Measurements from ENCODE around the gene CA14. TPM values are rescaled to one million over a fixed set of nuclear protein-coding genes. Genes with fewer than 3 reads are reported as not detected.

CA14 gene
- total RNA-seq, 2 donors from 2014 or later, result not detected

- Mint-ChIP-seq H3K4me1 (ENCODE audit: low read depth) (no peaks in the 10 kb centered on the region), H3K27ac (no peak overlapping the region), H3K36me3 (ENCODE audit: insufficient read depth in 2 of 2) (no peaks in the 10 kb centered on the region), H3K4me3 (no peak overlapping the region), H3K27me3 (ENCODE audit: low read depth) (peaks cover 7% of the 10 kb centered on the region), H3K9me3 (no peaks in the 10 kb centered on the region)
- DNase-seq (no peak), ATAC-seq (replicated peaks in 1 of 2) (no peak)
Observed at GRCh38 chr1:150249936-150250335, 7.6 kb upstream of the CA14 start.

DNA sequence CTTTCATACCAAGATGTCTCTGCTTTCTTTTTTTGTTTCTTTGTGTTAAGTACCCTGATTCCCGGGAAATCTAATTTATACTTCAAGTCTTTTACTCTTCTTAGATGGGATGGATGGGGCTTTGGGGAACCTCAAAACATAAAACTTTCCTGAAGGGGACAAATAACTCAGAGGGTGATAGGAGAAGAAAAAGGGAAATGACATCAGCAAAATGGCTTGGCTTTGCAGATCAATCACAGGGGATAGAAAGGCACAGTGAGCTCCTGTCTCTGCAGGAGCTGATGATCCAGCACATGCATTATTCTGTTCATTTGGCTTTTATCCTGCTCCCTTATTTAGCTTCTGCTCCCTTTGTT is 1.4 kb upstream of the CA14 start:
- H3K4me3 Mint-ChIP-seq, result peak overlapping the region; percentile 78
- no peaks in the 10 kb centered on the region for H3K9me3 Mint-ChIP-seq
- H3K27me3 Mint-ChIP-seq (ENCODE audit: low read depth), result peaks cover 51% of the 10 kb centered on the region
- peaks cover 19% of the 10 kb centered on the region for H3K4me1 Mint-ChIP-seq (ENCODE audit: low read depth)
- no peaks in the 10 kb centered on the region for H3K36me3 Mint-ChIP-seq (ENCODE audit: insufficient read depth in 2 of 2)
- DNase-seq (no peak), ATAC-seq (replicated peaks in 1 of 2) (no peak)
- H3K27ac Mint-ChIP-seq, result peak overlapping the region; percentile 14

DNA sequence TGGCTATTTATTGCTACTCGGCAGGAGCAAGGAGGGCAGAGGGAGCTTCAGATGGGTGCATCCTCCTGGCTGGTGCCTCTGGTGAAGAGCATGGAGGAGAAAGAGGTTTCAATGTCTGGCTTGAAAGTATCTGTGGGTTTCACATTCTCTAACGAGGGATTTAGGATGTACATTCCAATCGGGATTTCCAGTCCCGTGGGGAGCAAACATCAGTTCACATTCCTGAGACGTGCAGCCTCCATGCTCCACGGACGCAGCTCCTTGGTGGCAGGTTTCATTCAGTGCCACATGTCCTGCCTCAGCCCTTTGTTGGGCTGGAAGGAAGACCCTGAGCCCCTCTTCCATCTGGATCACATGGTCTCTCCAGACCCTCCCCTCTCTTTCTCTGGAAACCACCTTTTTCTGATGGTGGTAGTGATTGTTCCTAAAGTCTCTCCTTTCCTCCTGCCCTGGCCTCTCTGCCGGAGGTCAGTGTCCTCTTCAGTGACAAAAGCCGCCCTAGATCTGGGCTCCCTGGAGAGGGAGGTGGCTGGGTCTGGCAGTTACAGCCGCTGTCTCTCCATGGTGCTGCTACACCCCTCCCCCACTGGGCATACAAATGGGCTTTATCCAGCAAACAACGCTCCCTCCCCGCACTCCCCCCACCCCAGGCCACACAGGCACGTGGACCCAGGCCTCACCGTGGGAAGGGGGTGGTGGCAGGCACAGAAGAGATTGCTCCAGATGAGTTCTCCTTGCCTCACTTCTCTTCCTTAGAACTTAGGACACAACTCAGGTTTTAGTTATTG is 826 bp upstream of the CA14 start:
- no peaks in the 10 kb centered on the region for H3K9me3 Mint-ChIP-seq
- peak overlapping the region; percentile 78 for H3K4me3 Mint-ChIP-seq
- ATAC-seq (replicated peaks in 1 of 2), result no peak
- H3K27ac Mint-ChIP-seq, result no peak overlapping the region
- DNase-seq, result no peak
- H3K27me3 Mint-ChIP-seq (ENCODE audit: low read depth), result peaks cover 51% of the 10 kb centered on the region
- H3K4me1 Mint-ChIP-seq (ENCODE audit: low read depth), result peaks cover 19% of the 10 kb centered on the region
- H3K36me3 Mint-ChIP-seq (ENCODE audit: insufficient read depth in 2 of 2), result no peaks in the 10 kb centered on the region

DNA sequence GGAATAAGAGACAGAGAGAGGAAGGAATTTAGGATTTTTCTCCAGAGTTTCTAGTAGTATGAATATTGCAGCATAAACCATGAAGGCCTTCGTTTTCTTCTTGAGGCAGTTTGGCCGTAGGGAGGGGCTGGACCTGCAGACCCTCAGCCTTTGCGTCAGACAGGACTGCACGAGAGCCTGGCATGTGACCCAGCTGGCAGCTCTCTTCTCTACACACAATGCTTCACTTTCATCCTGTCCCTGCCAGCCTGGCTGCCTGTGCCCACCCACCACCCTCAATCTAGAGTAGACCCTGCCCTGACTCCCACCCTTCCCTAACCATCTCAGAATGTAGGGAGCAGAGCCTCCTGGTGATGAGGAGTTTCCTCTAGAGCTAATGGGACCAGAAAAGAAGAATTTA is 1.6 kb downstream of the CA14 start:
- Mint-ChIP-seq H3K36me3 (ENCODE audit: insufficient read depth in 2 of 2) (no peaks in the 10 kb centered on the region), H3K4me3 (no peak overlapping the region), H3K27ac (no peak overlapping the region), H3K27me3 (ENCODE audit: low read depth) (peaks cover 45% of the 10 kb centered on the region), H3K4me1 (ENCODE audit: low read depth) (peaks cover 19% of the 10 kb centered on the region), H3K9me3 (no peaks in the 10 kb centered on the region)
- no peak for ATAC-seq (replicated peaks in 1 of 2)
- no peak for DNase-seq

GRCh38 chr1:150259758-150260669 is 2.4 kb downstream of the CA14 start:
- ATAC-seq (replicated peaks in 1 of 2), result no peak
- no peak for DNase-seq
- Mint-ChIP-seq H3K9me3 (no peaks in the 10 kb centered on the region), H3K27ac (no peak overlapping the region), H3K4me3 (no peak overlapping the region), H3K4me1 (ENCODE audit: low read depth) (peaks cover 19% of the 10 kb centered on the region), H3K36me3 (ENCODE audit: insufficient read depth in 2 of 2) (peaks cover 0 to 2% of the 10 kb centered on the region in 2 donors), H3K27me3 (ENCODE audit: low read depth) (peaks cover 44% of the 10 kb centered on the region)

DNA sequence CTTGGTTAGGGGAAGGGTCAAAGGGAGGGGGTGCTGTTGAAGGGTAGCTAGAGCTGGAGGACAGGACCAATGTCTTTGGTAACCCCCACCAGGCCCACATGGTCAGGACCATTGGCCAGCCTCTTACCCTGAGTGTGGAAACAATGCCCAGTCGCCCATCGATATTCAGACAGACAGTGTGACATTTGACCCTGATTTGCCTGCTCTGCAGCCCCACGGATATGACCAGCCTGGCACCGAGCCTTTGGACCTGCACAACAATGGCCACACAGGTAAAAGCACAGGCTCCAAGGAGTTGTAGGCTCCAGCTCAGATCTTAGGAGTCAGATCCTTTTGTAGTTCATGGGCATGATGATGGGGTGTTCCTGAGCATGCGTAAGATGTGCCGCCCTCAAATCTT is 3.8 kb downstream of the CA14 start:
- H3K9me3 Mint-ChIP-seq, result no peaks in the 10 kb centered on the region
- H3K4me1 Mint-ChIP-seq (ENCODE audit: low read depth), result peaks cover 7% of the 10 kb centered on the region
- peaks cover 31% of the 10 kb centered on the region for H3K27me3 Mint-ChIP-seq (ENCODE audit: low read depth)
- ATAC-seq (replicated peaks in 1 of 2) (no peak), DNase-seq (no peak)
- H3K27ac Mint-ChIP-seq, result no peak overlapping the region
- peaks cover 0 to 9% of the 10 kb centered on the region in 2 donors for H3K36me3 Mint-ChIP-seq (ENCODE audit: insufficient read depth in 2 of 2)
- no peak overlapping the region for H3K4me3 Mint-ChIP-seq

GRCh38 chr1:150262388-150263320 is 5.1 kb downstream of the CA14 start:
- Mint-ChIP-seq H3K9me3 (no peaks in the 10 kb centered on the region), H3K4me1 (ENCODE audit: low read depth) (peaks cover 11% of the 10 kb centered on the region), H3K36me3 (ENCODE audit: insufficient read depth in 2 of 2) (peaks cover 2 to 12% of the 10 kb centered on the region in 2 donors), H3K4me3 (no peak overlapping the region), H3K27ac (no peak overlapping the region), H3K27me3 (ENCODE audit: low read depth) (peaks cover 18% of the 10 kb centered on the region)
- DNase-seq (no peak), ATAC-seq (replicated peaks in 1 of 2) (no peak)

GRCh38 chr1:150263549-150263948 is 6.0 kb downstream of the CA14 start:
- DNase-seq (no peak), ATAC-seq (replicated peaks in 1 of 2) (no peak)
- H3K27ac Mint-ChIP-seq, result no peak overlapping the region
- H3K4me1 Mint-ChIP-seq (ENCODE audit: low read depth), result peaks cover 16% of the 10 kb centered on the region
- no peaks in the 10 kb centered on the region for H3K9me3 Mint-ChIP-seq
- H3K27me3 Mint-ChIP-seq (ENCODE audit: low read depth), result peaks cover 9% of the 10 kb centered on the region
- no peak overlapping the region for H3K4me3 Mint-ChIP-seq
- peaks cover 5 to 15% of the 10 kb centered on the region in 2 donors for H3K36me3 Mint-ChIP-seq (ENCODE audit: insufficient read depth in 2 of 2)

GRCh38 chr1:150267896-150268295 is 10.3 kb downstream of the CA14 start:
- Mint-ChIP-seq H3K4me3 (peak overlapping the region; percentile 98 to 99), H3K27ac (peak overlapping the region; percentile 94), H3K4me1 (ENCODE audit: low read depth) (peaks cover 30% of the 10 kb centered on the region), H3K9me3 (no peaks in the 10 kb centered on the region), H3K36me3 (ENCODE audit: insufficient read depth in 2 of 2) (peaks cover 5 to 15% of the 10 kb centered on the region in 2 donors), H3K27me3 (ENCODE audit: low read depth) (no peaks in the 10 kb centered on the region)
- no peak for ATAC-seq (replicated peaks in 1 of 2)
- no peak for DNase-seq

- H3K27ac Mint-ChIP-seq, result peak overlapping the region; percentile 94
- peaks cover 5 to 15% of the 10 kb centered on the region in 2 donors for H3K36me3 Mint-ChIP-seq (ENCODE audit: insufficient read depth in 2 of 2)
- no peaks in the 10 kb centered on the region for H3K27me3 Mint-ChIP-seq (ENCODE audit: low read depth)
- peaks cover 30% of the 10 kb centered on the region for H3K4me1 Mint-ChIP-seq (ENCODE audit: low read depth)
- no peaks in the 10 kb centered on the region for H3K9me3 Mint-ChIP-seq
- DNase-seq (peak; percentile 42 to 45), ATAC-seq (replicated peaks in 1 of 2) (peak; percentile 48 to 53)
- peak overlapping the region; percentile 98 to 99 for H3K4me3 Mint-ChIP-seq
Observed at GRCh38 chr1:150268340-150268704, 10.7 kb downstream of the CA14 start.

- H3K27ac Mint-ChIP-seq, result peak within 1 kb of the TSS; percentile 94
- peaks cover 30% of the 10 kb centered on the region for H3K4me1 Mint-ChIP-seq (ENCODE audit: low read depth)
- peak; percentile 93 to 96 for DNase-seq
- no peaks in the 10 kb centered on the region for H3K9me3 Mint-ChIP-seq
- no peaks in the 10 kb centered on the region for H3K27me3 Mint-ChIP-seq (ENCODE audit: low read depth)
- peak; percentile 98 for ATAC-seq (replicated peaks in 1 of 2)
- peaks cover 5 to 15% of the 10 kb centered on the region in 2 donors for H3K36me3 Mint-ChIP-seq (ENCODE audit: insufficient read depth in 2 of 2)
- H3K4me3 Mint-ChIP-seq, result peak within 1 kb of the TSS; percentile 98 to 99
Observed at GRCh38 chr1:150268705-150269403, 11.3 kb downstream of the CA14 start, which contains the start of gene APH1A. Gene APH1A, minus strand, starts transcription at chr1:150269016. Its CDS starts 206 bp downstream, at chr1:150268810.

GRCh38 chr1:150269451-150269850 is 11.9 kb downstream of the CA14 start:
- DNase-seq, result no peak
- ATAC-seq (replicated peaks in 1 of 2), result no peak
- H3K27me3 Mint-ChIP-seq (ENCODE audit: low read depth), result no peaks in the 10 kb centered on the region
- H3K4me1 Mint-ChIP-seq (ENCODE audit: low read depth), result peaks cover 30% of the 10 kb centered on the region
- peaks cover 5 to 15% of the 10 kb centered on the region in 2 donors for H3K36me3 Mint-ChIP-seq (ENCODE audit: insufficient read depth in 2 of 2)
- H3K4me3 Mint-ChIP-seq, result peak overlapping the region; percentile 98 to 99
- H3K9me3 Mint-ChIP-seq, result no peaks in the 10 kb centered on the region
- peak overlapping the region; percentile 92 for H3K27ac Mint-ChIP-seq

Measured in activated T-cell treated with anti-CD3 and anti-CD28 coated beads, Interleukin-2, amount 50 U/mL, for 72 hours (primary cell).